Spinal cord (tissue), 10 donors: ENCODE measurements around the gene LYL1. TPM values are rescaled to one million over a fixed set of nuclear protein-coding genes. Genes with fewer than 3 reads are reported as not detected.

ENCODE experiments used
- DNase-seq, 6 donors: peaks; one replicate each; pipeline versions ENCODE4 v3.0.0 to v3.0.0-alpha.2; 2013 to 2015; ENCODE audit warnings: low spot score in 6 of 6, low read depth in 4 of 6
- H3K27ac ChIP-seq: one replicate; pipeline ENCODE4 v1.5.1; 2013; ENCODE audit warnings: low read depth, low read length, control low read depth
- H3K27me3 ChIP-seq: one replicate; pipeline ENCODE4 v1.6.1; 2013; ENCODE audit warnings: low read length; ENCODE audit not compliant: control insufficient read depth, insufficient read depth
- H3K36me3 ChIP-seq: one replicate; pipeline ENCODE4 v1.6.1; 2013; ENCODE audit warnings: low read length; ENCODE audit not compliant: control insufficient read depth, insufficient read depth
- H3K4me1 ChIP-seq: one replicate; pipeline ENCODE4 v1.6.1; 2013; ENCODE audit warnings: low read length; ENCODE audit not compliant: control insufficient read depth, insufficient read depth
- H3K4me3 ChIP-seq: one replicate; pipeline ENCODE4 v1.5.1; 2013; ENCODE audit warnings: low read depth, low read length, control low read depth
- H3K9me3 ChIP-seq: one replicate; pipeline ENCODE4 v1.6.1; 2013; ENCODE audit warnings: low read length; ENCODE audit not compliant: control insufficient read depth, insufficient read depth
- WGBS: methylation state at CpG from one replicate; pipeline ENCODE4 v1.1.5; 2013; ENCODE audit warnings: missing lambda C conversion rate; ENCODE audit not compliant: insufficient coverage; 5-methylcytosine and 5-hydroxymethylcytosine counted together
- polyA plus RNA-seq, 2 donors: library from polyadenylated mRNA; unstranded; fragments of 120-200 nt; gene quantifications; one replicate each; pipeline ENCODE4 v1.2.1, GENCODE V29; 2013; ENCODE audit not compliant: insufficient read length in 2 of 2
- total RNA-seq, 2 donors: library from RNA; depleted of rRNA in 1 of 2; stranded (reverse); fragments of 120-200 nt in 1 of 2; fragments of >200 nt in 1 of 2; gene quantifications; one replicate each; pipeline versions ENCODE4 v1.2.3 to v1.2.4, GENCODE V29; 2013 to 2014
- donor health status: healthy.

The LYL1 gene
- total and polyA plus RNA-seq, 4 donors, result 7.7 to 11.0 (median 8.3) TPM

GRCh38 chr19:13099073-13099999, 3.3 kb downstream of the LYL1 start:
- peaks cover 85% of the 10 kb centered on the region for H3K4me1 ChIP-seq
- WGBS, result 25% methylated on average over 75 of the region's 77 CpGs
- peaks cover 59% of the 10 kb centered on the region for H3K36me3 ChIP-seq
- peak overlapping the region; percentile 63 for H3K27ac ChIP-seq
- peak in 2 of 6 donors; percentile 69 to 73 for DNase-seq
- peaks cover 53% of the 10 kb centered on the region for H3K27me3 ChIP-seq
- peak overlapping the region; percentile 5 for H3K4me3 ChIP-seq
- no peaks in the 10 kb centered on the region for H3K9me3 ChIP-seq

DNA sequence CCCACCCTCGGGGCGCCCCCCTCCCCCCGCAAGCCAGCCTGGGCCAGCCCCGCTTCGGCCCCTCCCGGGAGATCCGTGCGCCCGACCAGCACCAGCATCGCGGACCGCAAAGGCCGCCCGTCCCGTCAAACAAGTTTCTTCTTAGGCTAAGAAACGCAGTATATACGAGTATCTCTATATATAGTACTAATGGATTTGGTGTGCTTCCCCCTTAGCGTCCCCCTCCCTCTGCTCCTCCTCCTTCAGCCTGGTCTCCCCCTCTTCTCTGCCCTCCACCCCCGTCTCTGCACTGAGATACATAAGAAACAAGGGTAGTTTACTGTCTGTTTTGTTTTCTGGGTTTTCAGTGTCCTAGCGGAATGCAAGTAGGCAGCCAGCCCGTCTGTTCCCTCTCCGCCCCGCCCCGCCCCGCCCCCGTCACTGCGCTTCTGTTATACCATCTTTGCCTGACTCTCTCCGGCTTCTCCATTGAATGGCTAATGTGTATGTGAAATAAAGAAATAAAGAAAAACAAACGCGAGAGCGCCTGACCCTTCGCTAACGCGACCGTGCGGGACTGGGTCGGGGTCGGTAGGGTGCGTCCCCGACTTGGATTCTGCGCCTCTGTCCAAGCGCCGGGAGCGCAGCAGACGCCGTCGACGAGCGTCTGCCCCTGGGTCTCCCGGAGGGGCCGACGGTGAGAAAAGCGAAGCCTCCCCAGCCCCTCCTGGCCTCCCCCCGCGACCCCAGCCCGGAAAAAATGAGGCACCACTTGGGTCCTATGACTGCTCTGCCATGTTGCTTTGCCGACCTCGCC, 4.2 kb downstream of the LYL1 start:
- WGBS, result 17% methylated on average over 30 of the region's 58 CpGs
- Histone ChIP-seq H3K4me3 (no peak overlapping the region), H3K9me3 (no peaks in the 10 kb centered on the region), H3K36me3 (peaks cover 60% of the 10 kb centered on the region), H3K27me3 (peaks cover 53% of the 10 kb centered on the region), H3K4me1 (peaks cover 86% of the 10 kb centered on the region), H3K27ac (peak overlapping the region; percentile 57)
- DNase-seq, result peak in 2 of 6 donors; percentile 76 to 91

DNA sequence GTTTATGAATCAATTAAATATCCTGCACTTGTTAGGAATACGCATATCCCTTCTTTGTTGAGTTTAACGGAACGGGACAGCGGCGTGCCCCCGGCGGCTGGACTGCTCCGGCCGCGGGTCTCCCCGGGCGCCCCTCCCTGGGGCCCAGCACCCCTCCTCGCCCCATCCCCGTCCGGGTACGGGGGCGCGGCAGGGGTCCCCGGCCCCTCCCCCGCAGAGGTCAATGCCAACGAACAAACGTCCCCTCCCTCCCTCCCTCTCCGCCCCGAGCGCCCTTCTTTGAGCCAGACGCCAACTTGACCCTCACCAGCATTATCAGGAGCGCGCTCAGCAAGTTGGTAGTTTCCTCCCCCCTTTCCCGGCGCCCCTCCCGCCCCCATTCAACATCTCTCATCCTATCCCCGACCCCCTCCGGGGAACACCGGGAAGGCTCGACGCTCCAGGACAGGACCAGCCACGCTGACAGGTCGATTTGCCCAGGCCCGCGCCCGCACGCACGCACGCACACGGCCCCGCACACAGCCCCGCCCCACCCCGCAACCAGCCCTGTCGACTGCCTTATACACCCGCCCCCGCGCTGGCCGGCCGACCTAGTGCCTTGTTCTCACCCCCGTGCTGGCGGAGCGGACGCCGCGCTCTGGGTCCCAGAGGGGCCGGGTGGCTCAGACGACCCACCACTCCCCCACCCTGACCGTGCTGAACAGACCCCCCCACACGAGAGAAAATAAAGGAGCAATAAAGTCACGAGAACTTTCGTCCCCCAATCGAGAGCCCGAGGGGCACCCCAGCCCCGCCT, 5.0 kb downstream of the LYL1 start:
- peak overlapping the region; percentile 35 for H3K27ac ChIP-seq
- no peaks in the 10 kb centered on the region for H3K9me3 ChIP-seq
- no peak overlapping the region for H3K4me3 ChIP-seq
- peaks cover 49% of the 10 kb centered on the region for H3K27me3 ChIP-seq
- peaks cover 57% of the 10 kb centered on the region for H3K36me3 ChIP-seq
- 8% methylated on average over 47 of the region's 69 CpGs for WGBS
- H3K4me1 ChIP-seq, result peaks cover 87% of the 10 kb centered on the region
- DNase-seq, result peak in 1 of 6 donors; percentile 57

DNA sequence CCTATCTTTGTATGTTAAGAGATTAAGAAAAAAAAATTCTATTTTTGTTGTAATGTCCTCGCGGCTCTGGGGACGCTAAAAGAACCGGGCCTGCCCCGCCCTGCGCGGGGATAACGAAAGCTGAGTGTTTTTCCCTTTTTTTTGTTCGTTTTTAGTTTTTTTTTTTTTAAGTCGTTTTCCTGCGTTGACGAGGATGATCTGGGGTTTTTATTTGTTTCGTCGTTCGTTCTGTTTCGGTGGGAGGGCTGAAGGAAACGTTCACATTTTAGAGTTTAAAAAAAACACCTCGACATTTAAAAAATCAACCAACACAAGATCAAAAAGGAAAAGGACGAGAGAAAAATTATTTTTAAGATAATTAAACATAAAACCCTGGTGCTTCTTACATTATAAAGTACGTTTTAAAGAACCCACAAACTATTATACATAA, 5.6 kb downstream of the LYL1 start:
- no peak overlapping the region for H3K27ac ChIP-seq
- no peak overlapping the region for H3K4me3 ChIP-seq
- no peak for DNase-seq
- H3K27me3 ChIP-seq, result peaks cover 45% of the 10 kb centered on the region
- no peaks in the 10 kb centered on the region for H3K9me3 ChIP-seq
- peaks cover 57% of the 10 kb centered on the region for H3K36me3 ChIP-seq
- H3K4me1 ChIP-seq, result peaks cover 88% of the 10 kb centered on the region
- WGBS, result 90% methylated on average over 2 of the region's 20 CpGs

DNA sequence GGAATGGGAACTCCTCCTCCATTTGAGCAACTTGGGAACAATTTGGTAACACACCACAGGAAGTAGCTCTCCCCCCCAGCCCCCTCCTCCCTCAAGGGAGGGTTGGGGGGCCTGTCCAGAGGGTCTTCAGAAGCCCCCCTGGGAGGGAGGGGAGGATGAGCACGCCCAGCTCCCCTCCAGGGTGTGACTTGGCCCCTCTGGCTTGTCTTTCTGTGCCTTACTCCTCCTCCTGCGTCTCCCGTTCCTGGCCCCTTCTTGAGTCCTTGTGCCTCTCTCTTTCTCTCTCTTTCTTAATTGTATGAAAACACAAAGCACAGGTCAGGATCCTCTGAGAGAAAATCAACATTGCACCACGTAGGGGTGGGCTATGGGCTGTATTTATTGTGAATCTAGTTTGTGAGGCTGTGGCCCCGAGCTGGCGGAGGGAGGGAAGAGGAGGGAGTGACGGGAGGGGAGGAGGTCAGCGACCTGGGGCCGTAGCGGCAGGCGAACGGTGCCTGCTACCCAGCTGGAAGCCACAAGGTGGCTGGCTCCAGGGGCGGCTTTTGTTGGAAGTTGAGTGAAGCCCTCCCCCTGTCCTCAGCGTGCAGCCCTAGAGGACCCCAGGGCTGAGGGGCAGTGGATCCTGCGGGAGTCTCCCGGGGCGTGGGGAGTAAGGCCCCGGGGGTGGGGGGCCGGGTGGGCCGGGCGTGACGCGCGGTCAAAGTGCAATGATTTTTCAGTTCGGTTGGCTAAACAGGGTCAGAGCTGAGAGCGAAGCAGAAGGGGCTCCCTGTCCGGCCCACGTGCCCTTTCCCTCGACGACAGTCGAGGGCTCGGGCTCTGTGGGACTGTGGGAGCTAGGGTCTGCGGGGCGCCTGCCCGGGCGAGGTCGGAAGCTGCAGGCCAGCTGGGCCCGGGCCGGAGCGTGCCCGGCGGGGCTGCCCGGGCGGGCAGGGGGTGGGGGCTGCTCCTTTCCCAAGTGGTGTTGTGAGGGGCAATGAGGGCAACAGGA, 6.4 kb downstream of the LYL1 start:
- Histone ChIP-seq H3K36me3 (peaks cover 63% of the 10 kb centered on the region), H3K9me3 (no peaks in the 10 kb centered on the region), H3K27me3 (peaks cover 43% of the 10 kb centered on the region), H3K27ac (peak overlapping the region; percentile 64), H3K4me3 (no peak overlapping the region), H3K4me1 (peaks cover 93% of the 10 kb centered on the region)
- WGBS, result 34% methylated on average over 39 of the region's 44 CpGs
- DNase-seq, result peak in 1 of 6 donors; percentile 65

- no peaks in the 10 kb centered on the region for H3K9me3 ChIP-seq
- H3K4me1 ChIP-seq, result peaks cover 94% of the 10 kb centered on the region
- H3K27me3 ChIP-seq, result peaks cover 46% of the 10 kb centered on the region
- peaks cover 65% of the 10 kb centered on the region for H3K36me3 ChIP-seq
- H3K4me3 ChIP-seq, result no peak overlapping the region
- no peak for DNase-seq
- H3K27ac ChIP-seq, result peak overlapping the region; percentile 91
- WGBS, result 47% methylated on average over 18 of the region's 25 CpGs
Observed at GRCh38 chr19:13095393-13095784, 7.3 kb downstream of the LYL1 start.

GRCh38 chr19:13094771-13095392, 7.8 kb downstream of the LYL1 start:
- Histone ChIP-seq H3K36me3 (peaks cover 65% of the 10 kb centered on the region), H3K9me3 (no peaks in the 10 kb centered on the region), H3K4me3 (no peak overlapping the region), H3K4me1 (peaks cover 94% of the 10 kb centered on the region), H3K27me3 (peaks cover 42% of the 10 kb centered on the region), H3K27ac (peak overlapping the region; percentile 91)
- 19% methylated on average over 11 of the region's 16 CpGs for WGBS
- DNase-seq, result peak in 1 of 6 donors; percentile 77

DNA sequence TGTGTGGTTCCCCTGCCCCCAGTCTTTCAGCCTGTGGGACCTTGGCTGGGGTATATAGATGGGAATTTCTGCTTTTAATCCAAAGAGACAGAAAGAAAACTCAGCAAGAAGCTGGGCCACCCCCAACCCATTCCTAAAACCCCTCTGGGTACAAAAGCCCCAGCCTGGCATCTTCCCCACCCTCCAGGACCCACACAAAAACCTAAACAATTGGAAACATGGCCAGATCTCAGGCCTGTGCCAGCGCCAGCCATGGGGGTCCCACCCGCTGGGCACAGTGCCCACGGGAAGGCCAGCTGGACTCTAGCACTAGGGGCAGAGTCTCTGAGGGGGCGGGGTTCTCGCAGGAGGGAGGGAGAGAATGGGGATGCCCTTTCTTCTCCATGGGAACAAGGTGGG, 8.6 kb downstream of the LYL1 start:
- Histone ChIP-seq H3K4me1 (peaks cover 95% of the 10 kb centered on the region), H3K9me3 (no peaks in the 10 kb centered on the region), H3K4me3 (no peak overlapping the region), H3K27me3 (peaks cover 37% of the 10 kb centered on the region), H3K27ac (peak overlapping the region; percentile 91), H3K36me3 (peaks cover 66% of the 10 kb centered on the region)
- peak in 3 of 6 donors; percentile 71 to 93 (median 71) for DNase-seq
- 12% methylated on average over 5 of the region's 5 CpGs for whole genome bisulfite sequencing
